HG03558 (cell line): ENCODE measurements around the gene SLC17A9.

Source experiments
- ATAC-seq: cut with Tn5 transposase; IDR thresholded peaks from one replicate; pipeline ENCODE4 v1.9.1; 2021; ENCODE audit warnings: moderate number of reproducible peaks; ENCODE audit not compliant: unreplicated experiment; ENCODE audit errors: extremely low read depth

Gene SLC17A9, protein sequence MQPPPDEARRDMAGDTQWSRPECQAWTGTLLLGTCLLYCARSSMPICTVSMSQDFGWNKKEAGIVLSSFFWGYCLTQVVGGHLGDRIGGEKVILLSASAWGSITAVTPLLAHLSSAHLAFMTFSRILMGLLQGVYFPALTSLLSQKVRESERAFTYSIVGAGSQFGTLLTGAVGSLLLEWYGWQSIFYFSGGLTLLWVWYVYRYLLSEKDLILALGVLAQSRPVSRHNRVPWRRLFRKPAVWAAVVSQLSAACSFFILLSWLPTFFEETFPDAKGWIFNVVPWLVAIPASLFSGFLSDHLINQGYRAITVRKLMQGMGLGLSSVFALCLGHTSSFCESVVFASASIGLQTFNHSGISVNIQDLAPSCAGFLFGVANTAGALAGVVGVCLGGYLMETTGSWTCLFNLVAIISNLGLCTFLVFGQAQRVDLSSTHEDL

GRCh38 chr20:62952373-62952967 is at the start of gene SLC17A9:
SLC17A9 (plus strand) TSS chr20:62952709; CDS start chr20:62952831, 122 bp downstream.
- ATAC-seq = no peak

GRCh38 chr20:62902926-62903615 is 49.4 kb upstream of the SLC17A9 start:
- ATAC-seq = no peak

DNA sequence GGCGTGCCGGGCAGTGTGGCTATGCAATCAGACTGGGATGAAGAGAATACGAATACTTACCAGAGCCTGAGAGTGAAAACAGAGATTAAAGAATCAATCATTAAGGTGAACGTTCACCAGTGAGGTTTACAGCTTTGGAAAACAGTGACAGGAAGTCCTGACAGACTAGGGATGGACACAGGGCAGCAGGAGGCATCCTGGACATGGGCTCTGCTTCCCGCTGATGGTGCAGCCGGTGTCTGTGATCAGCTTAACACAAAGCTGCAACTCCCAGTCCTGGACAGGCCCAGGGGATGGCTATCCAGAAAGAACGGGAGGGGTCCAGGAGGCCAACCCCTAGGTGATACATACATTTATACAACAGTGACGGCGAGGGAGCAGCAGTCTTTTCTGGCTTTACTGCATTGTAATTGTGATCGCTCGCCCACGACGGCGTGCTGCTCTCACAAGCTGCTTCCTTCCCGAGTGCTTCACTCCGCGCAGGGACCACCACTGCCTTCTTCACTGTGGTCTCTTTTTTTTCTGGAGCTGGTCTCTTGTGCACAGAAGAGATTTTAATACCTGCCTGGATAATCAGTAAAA is 46.9 kb upstream of the SLC17A9 start:
- no peak for ATAC-seq

DNA sequence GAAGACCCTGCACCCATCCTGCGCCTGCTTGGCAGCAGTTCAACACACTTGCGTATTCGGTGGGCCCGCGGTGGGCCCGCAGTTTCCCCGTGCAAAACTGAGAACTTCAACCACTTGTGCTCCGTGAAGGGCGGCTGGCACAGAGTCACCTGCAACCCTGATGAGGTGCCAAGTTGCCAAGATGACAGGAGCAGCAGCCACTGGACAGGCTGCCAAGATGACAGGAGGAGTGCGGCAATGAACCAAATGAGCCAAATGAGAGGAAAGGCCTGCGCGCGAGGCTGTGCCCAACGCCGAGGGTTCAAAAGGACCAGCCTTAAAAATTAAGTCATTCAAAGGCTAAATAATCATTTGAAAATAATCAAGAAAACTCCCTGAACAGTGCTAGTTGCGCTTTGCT is 46.3 kb upstream of the SLC17A9 start:
- ATAC-seq = no peak

GRCh38 chr20:62906647-62907375 is 45.7 kb upstream of the SLC17A9 start:
- no peak for ATAC-seq

- no peak for ATAC-seq
Observed at GRCh38 chr20:62907384-62908317, 44.9 kb upstream of the SLC17A9 start.

GRCh38 chr20:62908971-62909791 is 43.3 kb upstream of the SLC17A9 start:
- ATAC-seq = no peak

- ATAC-seq = no peak
Observed at GRCh38 chr20:62910217-62910766, 42.2 kb upstream of the SLC17A9 start.

- no peak for ATAC-seq
Observed at GRCh38 chr20:62910777-62911497, 41.6 kb upstream of the SLC17A9 start.

- no peak for ATAC-seq
Observed at GRCh38 chr20:62911701-62912280, 40.7 kb upstream of the SLC17A9 start.

GRCh38 chr20:62913043-62913630 is 39.4 kb upstream of the SLC17A9 start:
- ATAC-seq = no peak

DNA sequence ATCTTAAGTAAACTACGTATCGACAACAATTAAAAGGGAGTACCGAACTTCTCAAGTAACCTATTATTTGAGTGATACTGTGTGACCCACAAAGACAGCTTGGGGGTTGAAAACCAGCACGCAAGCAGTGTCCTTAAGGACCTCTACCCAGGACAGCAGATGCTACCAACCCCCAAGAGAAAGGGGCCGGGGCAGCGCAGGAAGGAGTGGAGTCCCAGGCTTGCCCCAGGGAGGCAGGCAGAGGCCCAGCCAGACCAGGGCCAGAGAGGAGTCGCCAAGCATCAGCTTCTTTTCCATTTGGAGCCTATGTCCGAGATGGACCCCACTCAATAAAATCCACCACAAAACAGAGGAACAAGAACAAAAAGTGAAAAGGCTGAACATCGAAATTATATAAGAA is 38.1 kb upstream of the SLC17A9 start:
- no peak for ATAC-seq

DNA sequence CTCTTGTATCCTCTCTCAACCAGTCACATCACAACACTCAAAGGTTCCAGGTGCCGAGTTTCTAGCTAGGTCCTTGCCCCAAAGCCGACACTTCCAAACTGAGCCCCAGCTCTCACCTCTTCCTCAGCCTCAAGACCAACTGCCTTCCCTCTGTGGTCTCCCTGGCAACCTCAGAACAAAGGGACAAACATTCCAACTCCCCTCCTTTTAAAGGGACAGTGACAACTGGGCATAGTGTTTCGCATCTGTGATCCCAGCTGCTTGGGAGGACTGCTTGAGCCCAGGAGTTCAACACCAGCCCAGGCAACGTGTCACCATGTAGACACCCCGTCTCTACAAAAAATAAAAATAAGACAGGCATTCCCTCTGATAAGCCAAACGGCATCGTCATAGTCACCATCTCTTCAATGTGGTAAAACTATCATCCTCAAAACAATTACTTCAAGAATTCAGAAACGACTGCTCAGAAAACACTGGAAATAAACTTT is 37.5 kb upstream of the SLC17A9 start:
- no peak for ATAC-seq

GRCh38 chr20:62916703-62917476 is 35.6 kb upstream of the SLC17A9 start:
- no peak for ATAC-seq

GRCh38 chr20:62917720-62918119 is 34.8 kb upstream of the SLC17A9 start:
- no peak for ATAC-seq

- ATAC-seq = no peak
Observed at GRCh38 chr20:62918147-62918546, 34.4 kb upstream of the SLC17A9 start.
